SHP77 treated with DMSO at 0.1 percent for 48 hours (cell line): ENCODE results near the gene LITAF.
"Not testable (repeated sequence)": the region's sequence is repeated elsewhere in the genome, so short reads cannot be mapped to it uniquely, and the experiment has no call there.

Experiments
- DNase-seq: peaks from one replicate; lab custom pipeline; 2025; lab: John Stamatoyannopoulos, UW

The LITAF gene

GRCh38 chr16:11572301-11572995, 14.3 kb downstream of the LITAF start:
- no peak for DNase-seq

DNA sequence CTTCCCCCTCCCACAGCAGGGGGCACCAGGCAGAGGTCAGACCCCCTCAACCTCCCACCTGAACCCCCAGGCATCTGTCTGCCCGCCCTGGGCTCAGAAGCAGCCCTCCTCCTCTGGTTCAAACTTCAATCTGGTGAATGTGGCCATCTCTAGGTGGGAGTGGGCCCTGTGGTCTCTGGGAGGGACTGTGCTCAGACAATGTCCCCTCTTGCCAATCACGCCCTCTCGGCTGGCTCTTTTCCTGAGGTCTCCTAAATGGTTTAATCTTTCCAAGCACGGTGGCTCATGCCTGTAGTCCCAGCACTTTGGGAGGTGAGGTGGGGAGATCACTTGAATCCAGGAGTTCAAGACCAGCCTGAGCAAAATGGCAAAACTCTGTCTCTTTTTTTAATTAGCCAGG, 15.2 kb downstream of the LITAF start:
- DNase-seq = no peak

GRCh38 chr16:11570806-11571205, 15.9 kb downstream of the LITAF start:
- DNase-seq = no peak

- DNase-seq = no peak
These were observed 16.5 kb downstream of the LITAF start for GRCh38 chr16:11570258-11570657.

GRCh38 chr16:11566398-11566797, 20.3 kb downstream of the LITAF start:
- no peak for DNase-seq

DNA sequence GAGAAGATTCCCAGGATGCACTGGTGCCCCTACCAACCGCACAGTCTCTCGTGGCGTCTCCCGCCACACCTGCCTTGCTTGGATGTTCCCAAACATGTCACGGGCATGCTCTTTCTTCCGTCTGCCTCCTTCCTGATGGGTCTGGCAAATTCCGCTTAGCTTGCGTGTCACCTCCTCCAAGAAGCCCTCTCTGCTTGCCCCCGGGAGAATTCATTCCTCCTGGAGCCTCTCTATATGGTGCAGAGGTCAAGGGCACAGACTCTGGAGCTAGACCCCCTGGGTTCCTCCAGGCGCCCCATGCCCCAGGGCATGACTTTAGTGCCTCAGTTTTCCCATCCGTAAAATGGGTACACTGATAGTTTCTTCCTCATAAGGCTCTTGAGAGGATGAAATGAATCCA, 21.1 kb downstream of the LITAF start:
- DNase-seq = no peak

- no peak for DNase-seq
These were observed 22.4 kb downstream of the LITAF start for GRCh38 chr16:11564046-11564926.

- no peak for DNase-seq
These were observed 23.2 kb downstream of the LITAF start for GRCh38 chr16:11563493-11564040.

DNA sequence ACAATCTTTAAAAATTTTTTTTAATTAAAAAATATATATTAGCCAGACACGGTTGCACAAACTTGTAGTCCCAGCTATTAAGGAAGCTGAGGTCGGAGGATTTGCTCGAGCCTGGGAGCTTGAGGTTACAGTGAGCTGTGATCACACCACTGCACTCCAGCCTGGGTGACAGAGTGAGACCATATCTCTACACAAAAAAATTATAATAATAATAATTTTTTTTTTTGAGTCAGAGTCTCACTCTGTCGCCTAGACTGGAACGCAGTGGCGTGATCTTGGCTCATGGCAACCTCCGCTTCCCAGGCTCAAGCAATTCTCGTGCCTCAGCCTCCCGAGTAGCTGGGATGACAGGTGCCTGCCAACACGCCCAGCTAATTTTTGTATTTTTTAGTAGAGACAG, 23.8 kb downstream of the LITAF start:
- no peak for DNase-seq

- DNase-seq = no peak
These were observed 24.3 kb downstream of the LITAF start for GRCh38 chr16:11562411-11562810.

GRCh38 chr16:11561856-11562255, 24.9 kb downstream of the LITAF start:
- DNase-seq = no peak

GRCh38 chr16:11561454-11561805, 25.3 kb downstream of the LITAF start:
- no peak for DNase-seq

DNA sequence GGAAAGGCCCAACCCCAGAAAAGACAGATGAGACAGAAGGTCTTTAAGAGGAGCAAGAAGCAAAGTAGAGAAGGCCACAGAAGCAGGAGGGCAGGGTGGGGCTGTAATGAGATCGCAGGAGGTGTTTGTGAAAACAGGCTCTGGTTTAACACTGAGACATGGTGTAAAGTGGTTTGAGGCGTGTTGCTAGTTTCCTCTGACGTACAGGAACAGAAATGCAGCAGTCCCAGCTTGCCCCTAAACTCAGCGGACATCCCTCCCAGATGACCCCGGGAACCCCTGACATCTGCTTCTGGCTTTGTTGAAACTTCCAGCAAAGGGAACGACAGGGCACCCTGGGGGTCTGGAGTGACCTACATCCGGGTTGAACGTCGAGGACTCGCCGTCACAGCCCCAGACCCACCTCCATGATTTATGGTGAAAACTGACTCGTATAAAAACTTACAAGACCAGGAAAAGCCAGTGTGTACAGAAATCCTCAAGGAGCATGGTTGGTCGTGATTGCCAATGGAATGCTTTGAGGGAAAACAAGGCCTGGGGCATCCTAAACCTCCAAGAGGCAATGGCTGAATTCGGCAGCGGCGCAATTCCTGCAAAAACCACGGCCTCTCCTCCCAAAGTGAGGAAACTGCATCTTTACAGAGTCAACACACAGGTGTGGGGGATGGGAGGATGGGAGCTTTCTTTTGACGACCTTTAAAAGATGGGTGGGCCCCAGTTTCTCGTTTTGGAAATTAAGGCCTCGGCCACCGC, 25.8 kb downstream of the LITAF start:
- DNase-seq = no peak

DNA sequence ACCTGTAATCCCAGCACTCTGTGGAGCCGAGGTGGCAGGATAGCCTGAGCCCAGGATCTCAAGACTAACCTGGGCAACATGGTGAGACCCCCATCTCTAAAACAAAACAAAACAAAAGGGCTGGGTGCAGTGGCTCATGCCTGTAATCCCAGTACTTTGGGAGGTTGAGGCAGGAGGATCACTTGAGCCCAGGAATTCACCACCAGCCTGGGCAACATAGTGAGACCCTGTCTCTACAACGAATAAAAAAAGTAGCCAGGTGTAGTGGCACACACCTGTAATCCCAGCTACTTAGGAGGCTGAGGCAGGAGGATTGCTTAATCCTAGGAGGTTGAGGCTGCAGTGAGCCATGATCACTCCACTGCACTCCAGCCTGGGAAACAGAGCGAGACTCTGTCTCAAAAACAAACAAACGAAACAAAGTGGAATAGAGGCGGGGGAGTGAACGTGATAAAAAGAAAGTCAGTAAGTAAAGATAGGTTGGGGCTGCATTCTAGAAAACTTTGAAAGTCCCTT, 28.4 kb downstream of the LITAF start:
- not testable (repeated sequence) for DNase-seq

GRCh38 chr16:11557801-11558200, 28.9 kb downstream of the LITAF start:
- no peak for DNase-seq

DNA sequence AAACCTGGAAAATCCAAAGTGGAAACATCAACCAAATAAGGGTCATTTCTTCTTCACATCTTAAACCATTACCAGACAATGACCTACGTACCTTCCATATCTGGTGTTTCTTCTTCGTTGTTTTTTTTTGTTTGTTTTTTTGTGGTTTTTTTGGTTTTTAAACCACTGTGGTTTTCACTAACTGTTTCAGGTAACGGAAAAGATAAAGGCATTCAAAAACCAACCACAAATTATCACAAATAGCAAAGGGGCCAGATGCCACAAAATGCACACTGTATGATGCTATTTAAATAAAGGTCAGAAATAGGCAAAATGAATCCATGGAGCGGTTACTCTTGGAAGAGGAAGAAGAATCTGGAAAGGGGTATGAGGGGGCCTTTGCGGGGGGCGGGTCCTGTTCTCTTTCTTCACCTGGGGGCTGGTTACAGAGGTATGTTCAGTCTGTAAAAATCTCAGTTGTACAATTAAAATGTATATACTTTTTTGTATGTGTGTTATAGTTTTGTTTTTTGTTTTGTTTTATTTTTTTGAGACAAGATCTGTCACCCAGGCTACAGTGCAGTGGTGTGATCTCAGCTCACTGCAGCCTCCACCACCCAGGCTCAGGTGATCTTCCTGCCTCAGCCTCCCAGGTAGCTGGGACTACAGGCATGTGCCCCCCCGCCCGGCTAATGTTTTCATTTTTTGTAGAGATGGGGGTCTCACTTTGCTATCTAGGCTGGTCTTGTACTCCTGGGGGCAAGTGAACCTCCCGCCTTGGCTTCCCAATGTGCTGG, 29.6 kb downstream of the LITAF start:
- DNase-seq = no peak

GRCh38 chr16:11556214-11556819, 30.4 kb downstream of the LITAF start:
- DNase-seq = no peak

DNA sequence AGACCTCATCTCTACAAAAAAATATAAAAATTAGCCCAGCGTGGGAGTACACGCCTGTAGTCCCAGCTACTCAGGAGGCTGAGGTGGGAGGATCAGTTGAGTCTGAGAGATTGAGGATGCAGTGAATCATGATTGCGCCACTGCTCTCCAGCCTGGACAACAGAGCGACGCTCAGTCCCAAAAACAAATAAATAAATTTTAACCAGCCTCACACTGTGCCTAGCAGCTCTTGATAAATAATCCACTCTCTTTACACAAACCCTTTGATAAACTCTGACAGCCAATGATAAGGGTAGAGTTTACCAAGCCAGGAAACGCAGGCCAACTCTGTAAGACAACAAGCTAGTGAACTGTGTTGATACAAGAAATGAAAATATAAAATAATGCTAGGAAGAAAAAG, 32.7 kb downstream of the LITAF start:
- DNase-seq = no peak

DNA sequence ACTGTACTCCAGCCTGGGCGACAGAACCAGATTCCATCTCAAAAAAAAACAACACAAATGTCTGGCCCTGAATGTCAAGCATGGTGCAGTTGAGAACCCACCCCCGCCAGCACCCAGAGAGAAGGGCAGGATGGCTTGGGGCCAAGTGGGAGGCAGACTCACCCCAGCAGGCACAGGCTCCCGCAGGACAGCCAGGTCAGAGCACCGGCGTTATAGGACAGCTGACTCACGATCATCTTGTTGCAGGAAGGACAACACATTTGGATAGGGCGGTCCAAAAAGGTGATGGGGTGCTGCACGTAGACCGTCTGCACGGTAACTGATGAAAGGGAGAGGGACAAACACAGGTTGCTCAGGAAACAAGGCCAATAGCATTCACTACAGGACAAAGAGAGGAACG, 33.3 kb downstream of the LITAF start:
- no peak for DNase-seq

DNA sequence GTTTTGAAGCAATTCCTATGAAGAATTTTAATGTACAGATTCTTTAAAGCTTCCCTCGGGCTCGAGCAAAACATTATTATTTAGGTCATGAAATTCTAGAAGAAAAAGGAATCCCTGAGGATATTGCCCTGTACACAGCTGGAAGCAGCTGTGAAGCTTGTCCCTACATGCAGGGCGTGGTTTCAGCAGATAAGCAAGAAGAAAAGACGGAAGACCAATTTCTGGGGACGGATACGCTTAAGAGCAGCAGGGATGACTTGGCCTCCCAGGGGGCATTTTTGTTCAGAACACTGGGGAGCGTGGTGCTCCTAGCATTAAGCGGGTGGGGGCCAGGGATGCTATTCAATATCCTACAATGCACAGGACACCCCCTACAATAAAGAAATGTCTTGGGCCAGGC, 34.3 kb downstream of the LITAF start:
- DNase-seq = no peak

- DNase-seq = no peak
These were observed 34.9 kb downstream of the LITAF start for GRCh38 chr16:11551842-11552241.
